Fibroblast of skin of right biceps (primary cell): Measurements from ENCODE around the gene SIAH1.
A peak's percentile ranks its signal among the peaks of the same experiment; 100 is the strongest.
"Not testable (repeated sequence)": the region's sequence is repeated elsewhere in the genome, so short reads cannot be mapped to it uniquely, and the experiment has no call there.

Experiments used
- DNase-seq: peaks from one replicate; pipeline ENCODE4 v3.0.0-alpha.2; 2013

Gene SIAH1

GRCh38 chr16:48385253-48386150 is at the start of gene SIAH1:
SIAH1 (minus strand) TSS chr16:48385413; CDS start chr16:48362428, 22,985 bp downstream.
- peak; percentile 89 for DNase-seq

GRCh38 chr16:48434653-48435317 is 49.6 kb upstream of the SIAH1 start:
- peak; percentile 24 for DNase-seq

GRCh38 chr16:48433850-48434530 is 48.8 kb upstream of the SIAH1 start:
- DNase-seq = no peak

- no peak for DNase-seq
Observed at GRCh38 chr16:48433116-48433849, 48.1 kb upstream of the SIAH1 start.

GRCh38 chr16:48432136-48432535 is 46.9 kb upstream of the SIAH1 start:
- no peak for DNase-seq

GRCh38 chr16:48430890-48431289 is 45.7 kb upstream of the SIAH1 start:
- DNase-seq = no peak

- peak; percentile 31 for DNase-seq
Observed at GRCh38 chr16:48426244-48427141, 41.3 kb upstream of the SIAH1 start.

GRCh38 chr16:48422537-48422936 is 37.3 kb upstream of the SIAH1 start:
- DNase-seq = no peak

GRCh38 chr16:48421741-48422140 is 36.5 kb upstream of the SIAH1 start:
- DNase-seq = no peak

- DNase-seq = no peak
Observed at GRCh38 chr16:48420437-48420836, 35.2 kb upstream of the SIAH1 start.

- not testable (repeated sequence) for DNase-seq
Observed at GRCh38 chr16:48416617-48417016, 31.4 kb upstream of the SIAH1 start.

- no peak for DNase-seq
Observed at GRCh38 chr16:48413272-48413671, 28.1 kb upstream of the SIAH1 start.

GRCh38 chr16:48409839-48410632 is 24.8 kb upstream of the SIAH1 start:
- peak; percentile 91 for DNase-seq

GRCh38 chr16:48408688-48409087 is 23.5 kb upstream of the SIAH1 start:
- peak; percentile 94 for DNase-seq

GRCh38 chr16:48405907-48406306 is 20.7 kb upstream of the SIAH1 start:
- DNase-seq = no peak

- DNase-seq = no peak
Observed at GRCh38 chr16:48405153-48405552, 19.9 kb upstream of the SIAH1 start.

GRCh38 chr16:48402547-48402946 is 17.3 kb upstream of the SIAH1 start:
- DNase-seq = not testable (repeated sequence)

- DNase-seq = no peak
Observed at GRCh38 chr16:48395375-48395774, 10.2 kb upstream of the SIAH1 start.

GRCh38 chr16:48394355-48394703 is 9.1 kb upstream of the SIAH1 start:
- DNase-seq = peak; percentile 42

- DNase-seq = peak; percentile 86
Observed at GRCh38 chr16:48393485-48394354, 8.5 kb upstream of the SIAH1 start.
